ENCODE results near the gene RASL11B.
A peak's percentile ranks its signal among the peaks of the same experiment; 100 is the strongest.
"Not testable (repeated sequence)": the region's sequence is repeated elsewhere in the genome, so short reads cannot be mapped to it uniquely, and the experiment has no call there.

Gene RASL11B, protein sequence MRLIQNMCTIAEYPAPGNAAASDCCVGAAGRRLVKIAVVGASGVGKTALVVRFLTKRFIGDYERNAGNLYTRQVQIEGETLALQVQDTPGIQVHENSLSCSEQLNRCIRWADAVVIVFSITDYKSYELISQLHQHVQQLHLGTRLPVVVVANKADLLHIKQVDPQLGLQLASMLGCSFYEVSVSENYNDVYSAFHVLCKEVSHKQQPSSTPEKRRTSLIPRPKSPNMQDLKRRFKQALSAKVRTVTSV

GRCh38 chr4:52861879-52862616 is at the start of gene RASL11B:
Gene RASL11B, plus strand, starts transcription at chr4:52862317. Its CDS starts 191 bp downstream, at chr4:52862508.
- DNase-seq (ENCODE audit: low spot score): peak; percentile 81

- DNase-seq (ENCODE audit: low spot score): no peak
Measured at GRCh38 chr4:52813546-52813945, 48.6 kb upstream of the RASL11B start.

DNA sequence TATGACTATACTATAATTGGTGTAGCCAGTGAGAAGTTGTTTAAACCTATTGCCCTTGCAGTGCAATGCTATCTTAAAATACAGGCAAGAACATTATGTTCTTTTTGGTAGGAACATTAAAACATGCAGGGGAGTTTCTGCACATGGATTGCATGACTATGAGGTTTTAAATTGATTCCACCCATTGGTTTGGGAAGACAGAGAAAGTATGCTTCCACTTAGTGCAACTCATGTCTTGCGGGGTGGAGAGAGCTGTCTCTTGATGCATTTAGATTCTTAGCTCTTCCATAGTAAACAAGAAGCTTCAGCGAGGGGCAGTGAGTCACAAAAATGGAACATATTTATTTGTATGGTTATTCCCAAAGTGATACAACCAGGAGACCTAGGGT is 39.5 kb upstream of the RASL11B start:
- DNase-seq (ENCODE audit: low spot score): no peak

DNA sequence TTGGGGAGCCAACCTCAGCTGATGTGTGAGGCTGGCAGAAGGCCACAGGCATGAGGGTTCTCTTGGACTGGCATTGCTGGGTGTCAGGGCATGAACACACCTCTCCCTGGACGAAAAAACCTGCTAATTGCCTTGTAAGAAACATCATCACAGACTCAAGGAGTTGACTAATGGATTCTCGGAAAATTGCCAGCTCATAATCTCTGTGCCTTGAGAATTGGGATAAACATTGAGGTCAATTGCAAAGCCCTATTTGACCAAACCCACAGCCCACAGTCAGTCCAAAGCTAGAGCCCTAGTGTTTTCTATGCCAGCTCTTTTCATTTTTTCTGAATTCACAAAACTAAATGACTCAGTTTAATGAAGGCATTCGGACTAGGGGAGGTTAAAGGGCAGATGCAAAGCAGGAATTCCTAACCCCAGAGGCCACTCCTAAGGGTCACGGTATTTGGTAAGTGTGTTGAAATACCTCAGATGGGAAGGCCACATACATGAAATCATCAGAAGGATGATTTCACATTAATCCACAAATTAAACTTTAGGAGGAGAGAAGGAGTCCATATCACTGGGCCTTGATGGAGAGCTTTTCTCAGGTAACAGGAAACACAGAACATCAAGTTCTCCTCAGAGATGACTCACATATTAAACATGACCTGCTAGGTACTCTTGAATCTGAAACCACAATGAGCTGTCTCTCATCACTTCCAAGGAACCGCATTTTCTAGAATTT is 39.0 kb upstream of the RASL11B start:
- peak; percentile 36 for DNase-seq (ENCODE audit: low spot score)

GRCh38 chr4:52823702-52824092 is 38.4 kb upstream of the RASL11B start:
- DNase-seq (ENCODE audit: low spot score): no peak

GRCh38 chr4:52824270-52824602 is 37.9 kb upstream of the RASL11B start:
- no peak for DNase-seq (ENCODE audit: low spot score)

- DNase-seq (ENCODE audit: low spot score): no peak
Measured at GRCh38 chr4:52824603-52825459, 37.3 kb upstream of the RASL11B start.

GRCh38 chr4:52825460-52826090 is 36.5 kb upstream of the RASL11B start:
- DNase-seq (ENCODE audit: low spot score): no peak

DNA sequence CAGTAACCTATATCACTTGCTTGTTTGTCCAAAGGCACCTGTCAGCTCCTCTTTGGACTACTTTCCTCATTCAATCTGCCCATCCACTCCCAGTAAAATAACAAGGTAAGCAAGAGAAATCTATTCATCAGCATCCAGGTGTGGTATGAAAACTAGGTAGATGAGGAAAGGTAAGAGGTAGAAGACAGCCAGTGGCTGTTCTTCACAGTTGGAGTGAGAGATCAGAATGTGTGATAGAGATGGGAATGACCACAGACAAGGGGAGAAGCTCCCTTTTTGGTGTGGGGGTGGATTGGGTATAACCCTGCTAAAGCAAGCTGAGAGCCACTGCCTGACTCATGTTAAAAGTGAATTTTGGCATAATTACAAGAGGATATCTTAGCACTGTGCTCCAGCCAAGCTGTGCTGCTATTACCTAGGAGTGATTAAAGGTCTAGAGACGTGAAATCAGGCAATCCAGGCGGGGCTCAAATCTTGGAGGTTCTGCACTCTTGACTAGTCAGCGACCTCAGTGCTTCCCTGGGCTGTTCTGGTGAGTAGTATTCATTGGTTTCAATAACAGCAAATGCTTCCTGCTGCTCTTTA is 28.1 kb upstream of the RASL11B start:
- DNase-seq (ENCODE audit: low spot score): no peak

GRCh38 chr4:52834641-52835456 is 27.3 kb upstream of the RASL11B start:
- DNase-seq (ENCODE audit: low spot score): not testable (repeated sequence)

DNA sequence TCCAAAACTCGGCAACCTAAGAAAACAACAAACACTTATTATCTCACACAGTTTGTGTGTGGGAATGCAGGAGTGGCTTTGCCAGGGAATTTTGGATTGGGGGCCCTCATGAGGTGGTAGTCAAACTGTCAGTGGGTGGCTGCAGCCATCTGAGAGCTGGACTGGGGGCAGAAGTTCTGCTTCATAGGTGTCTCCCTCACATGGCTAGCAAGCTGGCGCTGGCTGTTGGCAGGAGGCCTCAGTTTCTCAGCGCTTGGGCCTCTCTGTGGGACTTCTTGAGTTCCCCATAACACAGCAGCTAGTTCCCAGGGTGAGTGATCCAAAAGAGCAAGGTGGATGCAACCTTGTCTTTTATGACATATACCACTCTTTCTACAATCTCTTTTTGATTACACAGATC is 26.0 kb upstream of the RASL11B start:
- DNase-seq (ENCODE audit: low spot score): no peak

DNA sequence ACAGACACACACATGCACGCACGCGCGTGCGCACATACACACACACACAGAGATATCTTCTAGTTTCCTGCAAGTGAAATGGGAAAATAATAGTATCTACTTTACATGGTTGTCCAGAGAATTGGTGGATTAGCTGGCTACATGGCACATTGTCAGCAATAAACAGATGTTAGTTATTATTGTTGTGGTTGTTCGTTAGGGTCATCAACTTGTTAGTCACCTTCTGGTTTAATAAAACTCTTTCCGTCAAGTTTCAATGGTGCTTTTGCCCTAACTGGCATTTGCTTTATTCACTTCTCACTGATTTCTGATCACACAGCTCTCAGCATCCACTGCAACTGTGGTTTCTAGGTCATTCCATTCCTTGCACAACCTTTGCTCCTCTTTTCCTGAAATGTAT is 25.4 kb upstream of the RASL11B start:
- no peak for DNase-seq (ENCODE audit: low spot score)

DNA sequence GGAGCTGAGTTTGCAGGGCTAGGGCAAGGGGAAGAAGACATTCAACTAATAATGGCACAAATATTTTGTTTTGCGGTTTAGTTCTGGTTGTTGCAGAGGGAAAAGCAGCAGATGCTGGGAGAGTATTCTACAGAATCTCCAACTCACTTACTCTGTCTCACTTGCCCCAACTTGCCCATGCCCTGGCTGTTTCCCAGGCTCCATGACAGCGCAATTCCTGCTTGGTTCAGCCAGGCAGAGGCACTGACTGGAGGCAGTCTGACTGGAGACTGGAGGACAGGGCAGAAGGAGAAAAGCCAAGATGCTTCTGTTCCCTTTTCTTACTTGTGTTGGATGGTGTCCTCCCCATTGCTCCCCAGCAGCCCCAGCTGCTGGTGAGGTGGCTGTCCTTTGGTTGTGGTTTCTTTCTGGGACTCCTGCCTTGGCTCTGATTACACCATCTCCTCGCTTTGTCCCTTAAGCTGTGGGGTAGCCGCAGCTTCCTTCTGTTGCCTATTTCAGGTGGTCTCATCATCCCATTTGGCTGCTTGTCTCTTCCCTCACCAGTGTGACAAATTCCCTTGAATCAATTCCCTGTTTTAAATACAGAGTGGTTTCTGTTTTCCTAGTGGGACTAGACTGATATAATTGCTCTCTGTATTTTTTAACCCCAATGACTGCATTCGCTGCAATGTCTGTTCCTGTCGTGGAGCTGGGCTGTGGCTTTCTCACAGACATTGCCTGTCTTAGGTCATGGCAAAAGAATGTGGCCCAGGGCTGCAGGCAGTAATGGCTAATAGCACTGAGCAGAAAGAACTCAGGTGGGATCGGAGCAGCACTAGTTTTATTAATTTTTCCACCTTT is 24.2 kb upstream of the RASL11B start:
- no peak for DNase-seq (ENCODE audit: low spot score)

GRCh38 chr4:52838729-52839586 is 23.2 kb upstream of the RASL11B start:
- no peak for DNase-seq (ENCODE audit: low spot score)

- no peak for DNase-seq (ENCODE audit: low spot score)
Measured at GRCh38 chr4:52840531-52841370, 21.4 kb upstream of the RASL11B start.

GRCh38 chr4:52841682-52842456 is 20.2 kb upstream of the RASL11B start:
- no peak for DNase-seq (ENCODE audit: low spot score)

DNA sequence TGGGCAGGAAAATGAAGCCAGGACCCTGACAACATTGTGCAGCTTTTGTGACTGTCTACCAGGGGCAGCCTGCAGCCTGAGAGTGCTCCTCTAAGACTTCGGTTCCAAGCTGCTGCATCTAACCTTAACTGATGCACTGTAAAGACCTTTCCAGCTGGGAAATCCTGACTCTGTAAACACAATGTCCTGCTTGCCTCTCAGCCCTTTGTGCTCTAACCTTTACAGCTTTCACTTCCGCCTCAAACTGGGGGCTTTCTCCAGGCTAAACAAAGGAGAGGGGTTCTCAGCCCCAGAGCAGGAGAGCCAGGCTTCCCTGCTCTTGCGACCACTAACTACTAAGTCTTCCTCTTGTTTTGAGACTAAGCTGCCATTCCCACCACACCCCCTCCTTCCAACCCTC is 19.3 kb upstream of the RASL11B start:
- DNase-seq (ENCODE audit: low spot score): no peak

Measured in CD4-positive, alpha-beta T cell treated with Interleukin-2 at 100 ng/mL for 4 hours (primary cell).